ENCODE results near the gene ANO4. TPM values are rescaled to one million over a fixed set of nuclear protein-coding genes. Genes with fewer than 3 reads are reported as not detected.

ANO4 gene
- total RNA-seq, 1 donor from 2014 or later = 0.13 TPM

GRCh38 chr12:100953677-100954076, 159.1 kb downstream of the ANO4 start:
- TF ChIP-seq, protein P1, sequence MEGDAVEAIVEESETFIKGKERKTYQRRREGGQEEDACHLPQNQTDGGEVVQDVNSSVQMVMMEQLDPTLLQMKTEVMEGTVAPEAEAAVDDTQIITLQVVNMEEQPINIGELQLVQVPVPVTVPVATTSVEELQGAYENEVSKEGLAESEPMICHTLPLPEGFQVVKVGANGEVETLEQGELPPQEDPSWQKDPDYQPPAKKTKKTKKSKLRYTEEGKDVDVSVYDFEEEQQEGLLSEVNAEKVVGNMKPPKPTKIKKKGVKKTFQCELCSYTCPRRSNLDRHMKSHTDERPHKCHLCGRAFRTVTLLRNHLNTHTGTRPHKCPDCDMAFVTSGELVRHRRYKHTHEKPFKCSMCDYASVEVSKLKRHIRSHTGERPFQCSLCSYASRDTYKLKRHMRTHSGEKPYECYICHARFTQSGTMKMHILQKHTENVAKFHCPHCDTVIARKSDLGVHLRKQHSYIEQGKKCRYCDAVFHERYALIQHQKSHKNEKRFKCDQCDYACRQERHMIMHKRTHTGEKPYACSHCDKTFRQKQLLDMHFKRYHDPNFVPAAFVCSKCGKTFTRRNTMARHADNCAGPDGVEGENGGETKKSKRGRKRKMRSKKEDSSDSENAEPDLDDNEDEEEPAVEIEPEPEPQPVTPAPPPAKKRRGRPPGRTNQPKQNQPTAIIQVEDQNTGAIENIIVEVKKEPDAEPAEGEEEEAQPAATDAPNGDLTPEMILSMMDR (IDR thresholded peaks at IDR 0.05; ENCODE audit: insufficient read depth, low read length, poor library complexity, severe bottlenecking) = no peak
- H3K27me3 ChIP-seq (ENCODE audit: control insufficient read depth, insufficient read depth, low read length) = no peaks in the 10 kb centered on the region
- H3K36me3 ChIP-seq (ENCODE audit: control insufficient read depth, insufficient read depth, low read length) = no peaks in the 10 kb centered on the region
- DNase-seq (ENCODE audit: low read depth) = no peak
- no peak overlapping the region for H3K4me3 ChIP-seq (ENCODE audit: low read depth, low read length)

GRCh38 chr12:100954118-100954517, 159.5 kb downstream of the ANO4 start:
- Histone ChIP-seq H3K4me3 (ENCODE audit: low read depth, low read length) (no peak overlapping the region), H3K36me3 (ENCODE audit: control insufficient read depth, insufficient read depth, low read length) (no peaks in the 10 kb centered on the region), H3K27me3 (ENCODE audit: control insufficient read depth, insufficient read depth, low read length) (no peaks in the 10 kb centered on the region)
- TF ChIP-seq, protein P1 (IDR thresholded peaks at IDR 0.05; ENCODE audit: insufficient read depth, low read length, poor library complexity, severe bottlenecking) = no peak
- DNase-seq (ENCODE audit: low read depth) = no peak

- Histone ChIP-seq H3K36me3 (ENCODE audit: control insufficient read depth, insufficient read depth, low read length) (no peaks in the 10 kb centered on the region), H3K4me3 (ENCODE audit: low read depth, low read length) (no peak overlapping the region), H3K27me3 (ENCODE audit: control insufficient read depth, insufficient read depth, low read length) (no peaks in the 10 kb centered on the region)
- DNase-seq (ENCODE audit: low read depth) = peak; percentile 58
- TF ChIP-seq, protein P1 (IDR thresholded peaks at IDR 0.05; ENCODE audit: insufficient read depth, low read length, poor library complexity, severe bottlenecking) = no peak
Observed at GRCh38 chr12:100955139-100955538, 160.6 kb downstream of the ANO4 start.

- DNase-seq (ENCODE audit: low read depth) = no peak
- TF ChIP-seq, protein P1 (IDR thresholded peaks at IDR 0.05; ENCODE audit: insufficient read depth, low read length, poor library complexity, severe bottlenecking) = no peak
- Histone ChIP-seq H3K36me3 (ENCODE audit: control insufficient read depth, insufficient read depth, low read length) (no peaks in the 10 kb centered on the region), H3K27me3 (ENCODE audit: control insufficient read depth, insufficient read depth, low read length) (no peaks in the 10 kb centered on the region), H3K4me3 (ENCODE audit: low read depth, low read length) (no peak overlapping the region)
Observed at GRCh38 chr12:100956311-100956852, 161.8 kb downstream of the ANO4 start.

GRCh38 chr12:100959481-100959880, 164.9 kb downstream of the ANO4 start:
- Histone ChIP-seq H3K36me3 (ENCODE audit: control insufficient read depth, insufficient read depth, low read length) (no peaks in the 10 kb centered on the region), H3K27me3 (ENCODE audit: control insufficient read depth, insufficient read depth, low read length) (no peaks in the 10 kb centered on the region), H3K4me3 (ENCODE audit: low read depth, low read length) (no peak overlapping the region)
- TF ChIP-seq, protein P1 (IDR thresholded peaks at IDR 0.05; ENCODE audit: insufficient read depth, low read length, poor library complexity, severe bottlenecking) = no peak
- DNase-seq (ENCODE audit: low read depth) = peak; percentile 12

GRCh38 chr12:100962086-100962712, 167.6 kb downstream of the ANO4 start:
- Histone ChIP-seq H3K27me3 (ENCODE audit: control insufficient read depth, insufficient read depth, low read length) (no peaks in the 10 kb centered on the region), H3K36me3 (ENCODE audit: control insufficient read depth, insufficient read depth, low read length) (no peaks in the 10 kb centered on the region), H3K4me3 (ENCODE audit: low read depth, low read length) (no peak overlapping the region)
- DNase-seq (ENCODE audit: low read depth) = no peak
- TF ChIP-seq, protein P1 (IDR thresholded peaks at IDR 0.05; ENCODE audit: insufficient read depth, low read length, poor library complexity, severe bottlenecking) = no peak
